Stimulated activated CD4-positive, alpha-beta T cell treated with anti-CD3 and anti-CD28 coated beads, Interleukin-4, amount 100 ng/mL, for 48 hours (primary cell): ENCODE measurements around the gene SERPING1.
"Not testable (repeated sequence)": the region's sequence is repeated elsewhere in the genome, so short reads cannot be mapped to it uniquely, and the experiment has no call there.

ENCODE experiments used
- DNase-seq, 2 donors: peaks; one replicate each; pipeline ENCODE4 v3.0.0-alpha.2; 2020; ENCODE audit warnings: low read depth in 2 of 2

Gene SERPING1

DNA sequence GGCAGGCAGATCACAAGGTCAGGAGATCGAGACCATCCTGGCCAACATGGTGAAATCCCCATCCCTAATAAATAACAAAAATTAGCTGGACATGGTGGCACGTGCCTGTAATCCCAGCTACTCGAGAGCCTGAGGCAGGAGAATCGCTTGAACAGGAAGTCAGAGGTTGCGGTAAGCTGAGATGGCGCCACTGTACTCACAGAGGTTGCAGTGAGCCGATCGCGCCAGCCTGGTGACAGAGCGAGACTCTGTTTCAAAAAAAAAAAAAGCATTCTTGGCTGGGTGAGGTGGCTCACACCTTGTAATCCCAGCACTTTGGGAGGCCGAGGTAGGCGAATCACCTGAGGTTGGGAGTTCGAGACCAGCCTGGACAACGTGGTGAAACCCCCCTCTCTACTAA is 54.7 kb downstream of the SERPING1 start:
- DNase-seq, result not testable (repeated sequence)

- DNase-seq, result no peak
Observed at GRCh38 chr11:57652662-57653061, 55.2 kb downstream of the SERPING1 start.

- no peak for DNase-seq
Observed at GRCh38 chr11:57653163-57653562, 55.7 kb downstream of the SERPING1 start.

GRCh38 chr11:57656885-57657193 is 59.4 kb downstream of the SERPING1 start:
- no peak for DNase-seq

GRCh38 chr11:57657194-57658022 is 59.9 kb downstream of the SERPING1 start, which contains the start of gene CLP1:
TSS of gene CLP1 (plus strand) at chr11:57657762. CDS start at chr11:57659477, 1,715 bp downstream.
- peak; percentile 96 to 99 for DNase-seq

- DNase-seq, result no peak
Observed at GRCh38 chr11:57658023-57658361, 60.5 kb downstream of the SERPING1 start.

GRCh38 chr11:57659669-57660068 is 62.2 kb downstream of the SERPING1 start:
- no peak for DNase-seq

DNA sequence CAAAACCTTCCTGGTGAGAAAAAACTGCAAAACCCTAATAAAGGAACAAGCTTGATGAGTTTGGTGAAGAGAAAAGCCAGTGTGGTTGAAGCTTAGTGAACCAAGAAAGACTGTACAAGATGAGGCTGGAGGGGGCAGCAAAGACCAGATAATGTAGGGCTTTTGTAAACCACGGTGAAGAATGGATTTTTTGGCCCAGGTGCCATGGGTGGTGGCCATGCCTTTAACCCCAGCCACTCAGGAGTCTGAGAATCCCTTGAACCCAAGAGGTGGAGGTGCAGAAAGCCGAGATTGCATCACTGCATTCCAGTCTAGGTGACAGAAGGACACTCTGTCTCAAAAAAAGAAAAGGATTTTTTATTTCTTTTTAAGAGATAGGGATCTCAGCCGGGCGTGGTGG is 65.4 kb downstream of the SERPING1 start:
- DNase-seq, result no peak

- no peak for DNase-seq
Observed at GRCh38 chr11:57663975-57664374, 66.5 kb downstream of the SERPING1 start.
